Neural progenitor cell (in vitro differentiated cells): ENCODE data around the gene MGAT3.

Experiments
- EZH2 ChIP-seq: fragments of 200-600 bp; sonication (generic); IDR thresholded peaks from 2 replicates; pipeline ENCODE4 v1.6.1; 2017; ENCODE audit warnings: antibody characterized with exemption, mild to moderate bottlenecking, moderate library complexity
- EZH2phosphoT487 ChIP-seq: fragments of 200-600 bp; sonication (generic); IDR thresholded peaks from 2 replicates; pipeline ENCODE4 v1.6.1; 2017; ENCODE audit warnings: antibody characterized with exemption
- TF ChIP-seq, protein P1 (sequence below): fragments of 200-600 bp; sonication (generic); IDR thresholded peaks from 2 replicates; pipeline ENCODE4 v1.5.1; 2017; ENCODE audit warnings: antibody characterized with exemption, mild to moderate bottlenecking

DNA sequence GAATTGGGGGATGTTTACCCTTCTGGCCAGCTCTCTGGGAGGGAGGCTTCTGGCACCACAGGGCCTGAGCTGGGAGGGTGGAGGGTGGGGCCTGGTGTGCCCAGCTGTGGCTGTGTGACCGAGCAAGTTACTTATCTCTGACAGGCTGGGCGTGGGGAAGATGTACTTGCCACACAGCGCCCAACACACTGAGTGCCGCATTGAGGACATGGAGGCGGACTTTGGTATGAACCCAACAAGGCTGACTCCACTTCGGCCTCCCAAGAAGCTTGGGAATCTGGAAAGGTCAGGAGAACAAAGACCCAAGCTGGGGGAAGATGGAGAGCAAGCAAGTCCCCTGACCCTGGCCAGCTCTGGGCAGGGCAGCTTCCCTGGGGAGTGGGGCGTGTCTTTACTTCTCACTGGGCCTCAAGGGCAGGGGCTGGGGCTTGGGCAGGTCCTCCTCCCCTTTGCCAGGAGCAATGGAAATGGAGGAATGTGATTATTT, 2.4 kb upstream of the MGAT3 start:
- TF ChIP-seq EZH2 (no peak), EZH2phosphoT487 (no peak)
- TF ChIP-seq, protein P1, sequence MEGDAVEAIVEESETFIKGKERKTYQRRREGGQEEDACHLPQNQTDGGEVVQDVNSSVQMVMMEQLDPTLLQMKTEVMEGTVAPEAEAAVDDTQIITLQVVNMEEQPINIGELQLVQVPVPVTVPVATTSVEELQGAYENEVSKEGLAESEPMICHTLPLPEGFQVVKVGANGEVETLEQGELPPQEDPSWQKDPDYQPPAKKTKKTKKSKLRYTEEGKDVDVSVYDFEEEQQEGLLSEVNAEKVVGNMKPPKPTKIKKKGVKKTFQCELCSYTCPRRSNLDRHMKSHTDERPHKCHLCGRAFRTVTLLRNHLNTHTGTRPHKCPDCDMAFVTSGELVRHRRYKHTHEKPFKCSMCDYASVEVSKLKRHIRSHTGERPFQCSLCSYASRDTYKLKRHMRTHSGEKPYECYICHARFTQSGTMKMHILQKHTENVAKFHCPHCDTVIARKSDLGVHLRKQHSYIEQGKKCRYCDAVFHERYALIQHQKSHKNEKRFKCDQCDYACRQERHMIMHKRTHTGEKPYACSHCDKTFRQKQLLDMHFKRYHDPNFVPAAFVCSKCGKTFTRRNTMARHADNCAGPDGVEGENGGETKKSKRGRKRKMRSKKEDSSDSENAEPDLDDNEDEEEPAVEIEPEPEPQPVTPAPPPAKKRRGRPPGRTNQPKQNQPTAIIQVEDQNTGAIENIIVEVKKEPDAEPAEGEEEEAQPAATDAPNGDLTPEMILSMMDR = no peak
